Lower lobe of right lung (tissue), 2 donors: ENCODE measurements around the gene ISM1. TPM values are rescaled to one million over a fixed set of nuclear protein-coding genes. Genes with fewer than 3 reads are reported as not detected.

Source experiments
- ATAC-seq, 2 donors: fragments of 200-7000 bp; cut with Tn5 transposase; one replicate each; pipeline ENCODE4 v1.9.1; 2020 to 2022; ENCODE audit warnings: mild to moderate bottlenecking in 2 of 2, moderate library complexity in 2 of 2
- DNase-seq: peaks from one replicate; pipeline ENCODE4 v3.0.0-alpha.2; 2020
- H3K27ac ChIP-seq: fragments of 200-600 bp; one replicate; pipeline ENCODE4 v1.8.0; 2022
- H3K27me3 ChIP-seq: fragments of 200-600 bp; one replicate; pipeline ENCODE4 v1.8.0; 2022; ENCODE audit warnings: low read depth
- H3K36me3 ChIP-seq: fragments of 200-600 bp; one replicate; pipeline ENCODE4 v1.8.0; 2022; ENCODE audit warnings: mild to moderate bottlenecking
- H3K4me1 ChIP-seq: fragments of 200-600 bp; one replicate; pipeline ENCODE4 v1.8.0; 2022
- H3K4me3 ChIP-seq: fragments of 200-600 bp; one replicate; pipeline ENCODE4 v1.8.0; 2022; ENCODE audit warnings: mild to moderate bottlenecking
- H3K9me3 ChIP-seq: fragments of 200-600 bp; one replicate; pipeline ENCODE4 v1.8.0; 2022
- CTCF ChIP-seq: fragments of 200-600 bp; IDR thresholded peaks from one replicate; pipeline ENCODE4 v1.8.0; 2022; ENCODE audit warnings: antibody characterized with exemption, mild to moderate bottlenecking
- intact Hi-C: fragments of 100-400 bp; cut with DNase I; formaldehyde crosslinking; loops from one replicate; pipeline ENCODE4 v1.11.0; 2022
- total RNA-seq: library from RNA; stranded (reverse); fragmentation: NEBNext Ultra II Directional; extraction: Animal tissue kit (Norgen Biotek cat#: 25700); gene quantifications from one replicate; pipeline ENCODE4 v1.2.1, GENCODE V29; 2021
- donor health status: DM: no; HTN: yes; CAD: no; lungs with severe emphysema.

The ISM1 gene
- total RNA-seq, 1 donor from 2014 or later = 8.4 TPM

DNA sequence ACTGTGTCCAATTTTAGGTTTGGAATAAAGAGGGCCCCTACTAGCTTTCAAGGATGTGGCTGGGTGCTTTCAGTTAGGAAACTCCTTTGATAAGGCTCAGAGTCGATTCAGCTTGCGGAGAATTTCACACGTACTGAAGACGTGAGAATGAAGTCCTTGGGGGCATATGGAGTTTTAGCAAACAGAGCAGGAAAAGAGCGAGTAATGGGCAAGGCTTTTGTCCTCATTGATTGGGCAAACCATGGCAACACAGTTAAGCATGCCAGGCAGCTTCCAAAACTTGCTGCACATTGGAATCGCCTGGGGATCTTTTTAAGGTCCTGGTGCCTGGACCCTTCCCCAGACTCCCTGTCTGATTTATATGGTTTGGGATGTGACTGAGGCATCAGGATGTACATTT lies 29.2 kb downstream of the ISM1 start:
- H3K4me1 ChIP-seq = peaks cover 11% of the 10 kb centered on the region
- ATAC-seq (no peak), DNase-seq (no peak)
- H3K36me3 ChIP-seq = no peaks in the 10 kb centered on the region
- H3K27me3 ChIP-seq = no peaks in the 10 kb centered on the region
- H3K9me3 ChIP-seq = no peaks in the 10 kb centered on the region
- no peak overlapping the region for H3K27ac ChIP-seq
- intact Hi-C loops = no loop called here
- TF ChIP-seq CTCF = no peak
- no peak overlapping the region for H3K4me3 ChIP-seq

DNA sequence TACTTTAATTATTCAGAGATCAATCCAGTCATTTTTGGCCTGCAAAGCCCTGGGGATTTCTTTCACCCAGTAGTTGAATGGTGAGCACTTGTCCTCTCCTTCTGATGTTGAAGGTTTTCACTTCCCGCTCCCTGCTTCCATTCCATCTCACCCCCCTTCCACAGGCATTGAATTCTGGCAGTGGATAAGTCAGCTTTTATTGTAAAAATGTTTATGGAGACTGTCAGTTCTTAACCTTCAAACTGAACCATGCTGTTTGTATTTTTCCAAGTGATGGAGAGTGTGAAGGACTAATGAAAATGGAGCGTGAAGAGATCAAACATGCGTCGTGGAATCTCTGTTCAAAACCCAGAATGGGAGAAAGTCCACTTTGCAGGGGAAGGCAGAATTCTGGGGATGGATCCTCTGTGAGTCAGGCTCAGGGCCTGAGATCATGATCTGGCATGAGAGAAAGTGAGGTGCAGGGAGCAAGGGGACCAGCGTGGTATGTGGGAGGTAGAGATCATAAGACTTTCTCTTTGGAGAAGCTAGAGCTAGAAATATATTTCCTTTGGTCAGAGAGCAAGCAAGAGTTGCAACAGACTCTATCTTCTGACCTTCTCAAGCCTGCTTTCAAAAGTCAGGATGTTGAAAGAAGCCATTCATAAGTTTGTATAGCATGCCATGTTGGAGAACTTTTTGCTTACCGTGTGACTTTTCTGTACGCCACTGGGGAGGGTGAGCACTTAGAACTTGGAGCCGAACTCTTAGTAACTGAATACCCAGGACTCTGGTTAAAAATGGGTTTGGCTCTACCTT lies 30.2 kb downstream of the ISM1 start:
- DNase-seq (no peak), ATAC-seq (no peak)
- H3K9me3 ChIP-seq = no peaks in the 10 kb centered on the region
- H3K4me3 ChIP-seq = no peak overlapping the region
- H3K36me3 ChIP-seq = no peaks in the 10 kb centered on the region
- no peak for TF ChIP-seq CTCF
- H3K27me3 ChIP-seq = no peaks in the 10 kb centered on the region
- intact Hi-C loops = no loop called here
- peaks cover 11% of the 10 kb centered on the region for H3K4me1 ChIP-seq
- no peak overlapping the region for H3K27ac ChIP-seq

DNA sequence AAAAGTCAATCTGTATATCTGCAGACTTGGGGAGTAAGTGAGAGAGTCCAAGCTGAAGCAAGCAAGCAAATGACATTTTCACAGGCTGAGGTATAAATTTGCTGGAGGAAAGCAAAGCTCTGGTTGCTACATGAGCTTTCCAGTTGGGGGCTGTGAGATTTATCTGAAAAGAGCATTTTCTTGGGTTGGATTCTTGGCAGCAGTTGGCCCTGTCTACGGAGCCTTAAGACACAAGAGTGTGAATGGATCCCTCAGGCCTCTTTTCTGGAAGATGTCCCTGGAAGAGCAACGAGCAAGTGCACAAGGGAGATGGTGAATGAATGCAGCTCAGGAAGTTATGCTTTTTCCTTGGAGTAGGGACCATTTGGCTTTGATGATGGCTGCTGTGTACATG lies 30.8 kb downstream of the ISM1 start:
- intact Hi-C loops = no loop called here
- no peak for TF ChIP-seq CTCF
- H3K27ac ChIP-seq = no peak overlapping the region
- H3K4me1 ChIP-seq = peaks cover 11% of the 10 kb centered on the region
- no peaks in the 10 kb centered on the region for H3K9me3 ChIP-seq
- no peaks in the 10 kb centered on the region for H3K27me3 ChIP-seq
- DNase-seq = no peak
- H3K4me3 ChIP-seq = no peak overlapping the region
- no peak for ATAC-seq
- no peaks in the 10 kb centered on the region for H3K36me3 ChIP-seq

DNA sequence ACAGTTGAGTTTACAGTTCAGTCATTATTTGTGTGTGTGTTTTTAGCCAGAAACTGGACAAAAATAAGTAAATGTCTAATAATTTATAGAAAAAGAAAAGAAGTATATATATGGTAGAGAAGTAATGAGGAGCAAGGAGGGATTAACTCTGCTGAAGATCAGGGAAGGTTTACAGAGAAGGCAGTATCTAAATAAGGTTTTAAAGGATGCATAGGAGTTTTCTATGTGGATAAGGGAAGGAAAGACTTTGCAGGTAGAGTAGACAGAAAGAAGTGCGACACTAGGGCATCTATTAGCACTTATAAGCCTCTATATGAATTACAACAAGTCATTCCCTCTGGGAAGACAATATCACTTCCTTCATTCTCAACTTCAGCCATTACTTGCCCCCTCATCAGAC lies 34.3 kb downstream of the ISM1 start:
- H3K36me3 ChIP-seq = no peaks in the 10 kb centered on the region
- no peak overlapping the region for H3K4me3 ChIP-seq
- no peak for TF ChIP-seq CTCF
- no peak for ATAC-seq
- intact Hi-C loops = no loop called here
- DNase-seq = no peak
- no peak overlapping the region for H3K27ac ChIP-seq
- H3K27me3 ChIP-seq = no peaks in the 10 kb centered on the region
- H3K4me1 ChIP-seq = no peaks in the 10 kb centered on the region
- H3K9me3 ChIP-seq = no peaks in the 10 kb centered on the region

GRCh38 chr20:13256606-13257005 lies 35.5 kb downstream of the ISM1 start:
- H3K36me3 ChIP-seq = no peaks in the 10 kb centered on the region
- no peak for TF ChIP-seq CTCF
- no peak for ATAC-seq
- H3K9me3 ChIP-seq = no peaks in the 10 kb centered on the region
- intact Hi-C loops = no loop called here
- no peaks in the 10 kb centered on the region for H3K27me3 ChIP-seq
- no peaks in the 10 kb centered on the region for H3K4me1 ChIP-seq
- no peak for DNase-seq
- H3K27ac ChIP-seq = no peak overlapping the region
- H3K4me3 ChIP-seq = no peak overlapping the region
